Renal pelvis (tissue), 4 donors: Measurements from ENCODE around the gene PRDX2. TPM values are rescaled to one million over a fixed set of nuclear protein-coding genes. Genes with fewer than 3 reads are reported as not detected.

Source experiments
- DNase-seq: peaks from one replicate; pipeline ENCODE4 v3.0.0-alpha.2; 2013
- polyA plus RNA-seq, 3 donors: library from polyadenylated mRNA; unstranded; fragments of 120-200 nt; gene quantifications; one replicate each; pipeline ENCODE4 v1.2.1, GENCODE V29; 2013; ENCODE audit not compliant: insufficient read length in 3 of 3

PRDX2 gene
- polyA plus RNA-seq, 3 donors, result 303 to 365 (median 345) TPM

- no peak for DNase-seq
These were observed 45.3 kb downstream of the PRDX2 start for GRCh38 chr19:12756150-12756883.

- DNase-seq, result no peak
These were observed 47.0 kb downstream of the PRDX2 start for GRCh38 chr19:12754465-12755196.

GRCh38 chr19:12752056-12752781 lies 49.4 kb downstream of the PRDX2 start:
- no peak for DNase-seq

GRCh38 chr19:12751635-12752034 lies 50.0 kb downstream of the PRDX2 start, which contains the start of gene BEST2:
Gene BEST2 (plus strand): TSS chr19:12751791. CDS start chr19:12752593, 802 bp downstream.
- DNase-seq, result no peak

GRCh38 chr19:12750851-12751250 lies 50.7 kb downstream of the PRDX2 start:
- DNase-seq, result no peak

DNA sequence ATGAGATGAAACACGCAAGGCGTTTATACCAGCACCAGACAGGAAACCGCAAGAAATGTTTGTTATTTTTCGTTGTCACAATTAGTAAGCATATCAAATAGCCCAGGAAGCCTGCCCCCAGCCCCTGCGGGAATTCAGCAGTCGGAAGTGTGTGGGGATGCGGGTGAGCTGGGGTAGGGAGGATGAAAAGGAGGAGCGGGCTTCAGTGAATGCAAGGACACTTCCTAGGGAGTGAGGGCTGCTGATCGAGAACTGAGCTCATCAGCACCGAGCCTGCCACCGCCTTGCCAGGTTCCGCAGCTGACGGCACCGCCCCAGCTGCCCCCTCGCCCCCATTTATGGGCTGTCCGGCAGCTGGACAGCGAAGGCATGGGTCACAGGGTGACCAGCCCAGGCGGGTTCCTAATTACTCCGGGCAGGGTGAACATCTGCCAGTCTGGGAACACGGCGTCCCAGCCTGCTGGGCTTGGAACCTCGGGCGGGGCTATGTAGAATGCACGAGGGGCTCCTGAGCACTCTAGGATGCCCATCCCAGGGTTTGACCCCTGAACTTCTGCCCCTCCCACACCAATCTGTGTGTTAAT lies 51.6 kb downstream of the PRDX2 start:
- DNase-seq, result no peak

DNA sequence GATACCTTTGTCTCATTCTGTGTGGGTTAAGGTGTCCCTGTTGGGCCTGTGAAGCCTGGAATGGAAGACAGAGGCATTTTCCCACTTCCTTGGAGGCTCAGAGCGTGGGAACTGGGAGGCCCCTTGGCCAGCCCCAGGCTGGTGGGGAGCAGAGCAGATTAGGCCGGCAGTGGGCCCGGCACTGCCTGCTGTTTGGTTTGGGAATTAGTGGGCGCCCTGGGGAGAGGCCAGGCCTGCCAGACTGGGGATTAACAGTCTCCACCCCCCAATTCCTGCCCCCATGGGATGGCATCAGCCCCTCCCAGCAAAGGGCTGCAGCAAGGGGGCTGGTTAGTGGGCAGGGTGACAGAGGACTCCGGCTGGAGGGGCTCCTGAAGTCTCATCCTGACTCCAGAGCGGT lies 53.1 kb downstream of the PRDX2 start:
- DNase-seq, result no peak

Other genes starting within 250 kb of the PRDX2 start
- 1 to 10 TPM; 4.2 to 5.8 (median 5.6) TPM for gene ZNF490, start 191.0 kb downstream of the PRDX2 start, polyA plus RNA-seq
- gene ZNF791, start 190.9 kb downstream of the PRDX2 start, polyA plus RNA-seq, result 10 to 100 TPM; 14.8 to 26.2 (median 22.0) TPM
- 10 to 100 TPM; 31.3 to 41.3 (median 37.8) TPM for gene MAN2B1, start 135.1 kb downstream of the PRDX2 start, polyA plus RNA-seq
- gene WDR83, start 135.0 kb downstream of the PRDX2 start, polyA plus RNA-seq, result 10 to 100 TPM; 19.7 to 27.9 (median 27.8) TPM
- gene DHPS, start 119.9 kb downstream of the PRDX2 start, polyA plus RNA-seq, result 10 to 100 TPM; 83.0 to 91.7 (median 87.7) TPM
- gene GNG14, start 113.8 kb downstream of the PRDX2 start, polyA plus RNA-seq, result under 1 TPM in 2 of 3 donors, not detected in 1; 0.28 to 0.68 TPM
- gene FBXW9, start 105.2 kb downstream of the PRDX2 start, polyA plus RNA-seq, result 10 to 100 TPM; 16.6 to 18.9 (median 18.3) TPM
- gene TNPO2, start 77.9 kb downstream of the PRDX2 start, polyA plus RNA-seq, result 10 to 100 TPM; 73.6 to 96.4 (median 81.7) TPM
- 100 to 1,000 TPM; 172 to 217 (median 201) TPM for gene TRIR, start 67.1 kb downstream of the PRDX2 start, polyA plus RNA-seq
- 10 to 100 TPM; 86.8 to 98.0 (median 91.7) TPM for gene GET3, start 64.3 kb downstream of the PRDX2 start, polyA plus RNA-seq
- gene BEST2, start 50.0 kb downstream of the PRDX2 start, polyA plus RNA-seq, result under 1 TPM in 1 of 3 donors, not detected in 2; 0.15 TPM
- gene HOOK2, start 26.2 kb downstream of the PRDX2 start, polyA plus RNA-seq, result 10 to 100 TPM; 48.8 to 89.5 (median 81.1) TPM
- gene JUNB, start 10.3 kb downstream of the PRDX2 start, polyA plus RNA-seq, result 10 to 100 TPM; 19.6 to 28.7 (median 20.5) TPM
- gene THSD8, start 269 bp upstream of the PRDX2 start, polyA plus RNA-seq, result 1 to 10 TPM; 4.4 to 5.8 (median 5.8) TPM
- 10 to 100 TPM; 28.8 to 48.4 (median 46.0) TPM for gene RNASEH2A, start 4.8 kb upstream of the PRDX2 start, polyA plus RNA-seq
- not detected for gene RTBDN, start 32.8 kb upstream of the PRDX2 start, polyA plus RNA-seq
- 1 to 10 TPM; 1.1 to 1.4 (median 1.3) TPM for gene MAST1, start 36.7 kb upstream of the PRDX2 start, polyA plus RNA-seq
- 10 to 100 TPM in 1 of 3 donors, 1 to 10 TPM in 2; 8.1 to 11.1 (median 9.1) TPM for gene DNASE2, start 79.6 kb upstream of the PRDX2 start, polyA plus RNA-seq
- under 1 TPM; 0.20 to 0.46 (median 0.45) TPM for gene KLF1, start 85.4 kb upstream of the PRDX2 start, polyA plus RNA-seq
- 10 to 100 TPM; 33.9 to 42.9 (median 36.7) TPM for gene GCDH, start 89.4 kb upstream of the PRDX2 start, polyA plus RNA-seq
- 1 to 10 TPM; 2.4 to 6.2 (median 5.5) TPM for gene SYCE2, start 117.5 kb upstream of the PRDX2 start, polyA plus RNA-seq
- 10 to 100 TPM; 54.6 to 65.4 (median 62.1) TPM for gene FARSA, start 131.9 kb upstream of the PRDX2 start, polyA plus RNA-seq
- gene CALR, start 136.8 kb upstream of the PRDX2 start, polyA plus RNA-seq, result 1,000 to 10,000 TPM in 1 of 3 donors, 100 to 1,000 TPM in 2; 860 to 1,005 (median 871) TPM
- 10 to 100 TPM; 81.0 to 92.7 (median 89.6) TPM for gene RAD23A, start 144.1 kb upstream of the PRDX2 start, polyA plus RNA-seq
- 10 to 100 TPM; 36.2 to 54.7 (median 42.6) TPM for gene GADD45GIP1, start 155.4 kb upstream of the PRDX2 start, polyA plus RNA-seq
- gene DAND5, start 167.8 kb upstream of the PRDX2 start, polyA plus RNA-seq, result under 1 TPM; 0.06 to 0.22 (median 0.19) TPM
- gene NFIX, start 193.7 kb upstream of the PRDX2 start, polyA plus RNA-seq, result 10 to 100 TPM; 14.8 to 19.2 (median 14.9) TPM